ENCODE data around the gene TGM6. TPM values are rescaled to one million over a fixed set of nuclear protein-coding genes. Genes with fewer than 3 reads are reported as not detected.

The TGM6 gene
- total and polyA plus RNA-seq, 2 experiments from 2014 or later: not detected

DNA sequence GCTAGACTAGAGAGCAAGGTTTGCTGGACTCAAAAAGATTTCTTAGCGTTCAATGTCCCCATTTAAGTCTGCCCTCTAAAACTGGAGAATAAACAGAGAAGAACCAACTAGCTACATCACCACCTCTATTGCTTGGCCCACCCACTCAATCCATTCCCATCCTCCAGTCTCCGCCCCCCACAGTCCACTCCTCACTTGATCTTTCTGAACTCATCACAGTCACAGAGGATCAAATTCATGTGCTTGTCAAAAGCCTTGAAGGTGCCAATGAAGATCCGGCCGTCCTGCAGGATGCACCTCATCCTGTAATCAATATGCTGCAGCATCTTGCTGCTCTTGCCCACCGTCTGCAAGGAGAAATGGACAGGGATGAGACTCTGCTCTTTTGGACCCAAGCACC lies 86.7 kb downstream of the TGM6 start:
- Histone ChIP-seq H3K4me1 (ENCODE audit: insufficient read depth) (peaks cover 5% of the 10 kb centered on the region), H3K4me2 (no peak overlapping the region), H3K36me3 (replicated peaks; ENCODE audit: insufficient read depth, low read depth) (no peaks in the 10 kb centered on the region), H2AFZ (no peak overlapping the region), H3K4me3 (no peak overlapping the region), H3K9me2 (replicated peaks; ENCODE audit: insufficient read depth) (no peaks in the 10 kb centered on the region), H3K27me3 (no peaks in the 10 kb centered on the region), H4K20me1 (ENCODE audit: insufficient read depth, poor library complexity, severe bottlenecking) (peaks cover 41% of the 10 kb centered on the region), H3K9me3 (ENCODE audit: low read depth) (no peaks in the 10 kb centered on the region), H3K79me2 (peaks cover 50% of the 10 kb centered on the region), H3K27ac (no peak overlapping the region)
- DNase-seq (ENCODE audit: low spot score): no peak
- 95% methylated on average over 5 of the region's 5 CpGs for WGBS (ENCODE audit: low lambda C conversion rate, missing lambda C conversion rate)
- TF ChIP-seq EZH2 (IDR thresholded peaks at IDR 0.05; ENCODE audit: borderline replicate concordance) (no peak), EZH2phosphoT487 (IDR thresholded peaks at IDR 0.05; ENCODE audit: low read depth, severe bottlenecking, unreplicated experiment) (no peak)
- TF ChIP-seq, protein P1, sequence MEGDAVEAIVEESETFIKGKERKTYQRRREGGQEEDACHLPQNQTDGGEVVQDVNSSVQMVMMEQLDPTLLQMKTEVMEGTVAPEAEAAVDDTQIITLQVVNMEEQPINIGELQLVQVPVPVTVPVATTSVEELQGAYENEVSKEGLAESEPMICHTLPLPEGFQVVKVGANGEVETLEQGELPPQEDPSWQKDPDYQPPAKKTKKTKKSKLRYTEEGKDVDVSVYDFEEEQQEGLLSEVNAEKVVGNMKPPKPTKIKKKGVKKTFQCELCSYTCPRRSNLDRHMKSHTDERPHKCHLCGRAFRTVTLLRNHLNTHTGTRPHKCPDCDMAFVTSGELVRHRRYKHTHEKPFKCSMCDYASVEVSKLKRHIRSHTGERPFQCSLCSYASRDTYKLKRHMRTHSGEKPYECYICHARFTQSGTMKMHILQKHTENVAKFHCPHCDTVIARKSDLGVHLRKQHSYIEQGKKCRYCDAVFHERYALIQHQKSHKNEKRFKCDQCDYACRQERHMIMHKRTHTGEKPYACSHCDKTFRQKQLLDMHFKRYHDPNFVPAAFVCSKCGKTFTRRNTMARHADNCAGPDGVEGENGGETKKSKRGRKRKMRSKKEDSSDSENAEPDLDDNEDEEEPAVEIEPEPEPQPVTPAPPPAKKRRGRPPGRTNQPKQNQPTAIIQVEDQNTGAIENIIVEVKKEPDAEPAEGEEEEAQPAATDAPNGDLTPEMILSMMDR (IDR thresholded peaks at IDR 0.05; ENCODE audit: poor library complexity): no peak

DNA sequence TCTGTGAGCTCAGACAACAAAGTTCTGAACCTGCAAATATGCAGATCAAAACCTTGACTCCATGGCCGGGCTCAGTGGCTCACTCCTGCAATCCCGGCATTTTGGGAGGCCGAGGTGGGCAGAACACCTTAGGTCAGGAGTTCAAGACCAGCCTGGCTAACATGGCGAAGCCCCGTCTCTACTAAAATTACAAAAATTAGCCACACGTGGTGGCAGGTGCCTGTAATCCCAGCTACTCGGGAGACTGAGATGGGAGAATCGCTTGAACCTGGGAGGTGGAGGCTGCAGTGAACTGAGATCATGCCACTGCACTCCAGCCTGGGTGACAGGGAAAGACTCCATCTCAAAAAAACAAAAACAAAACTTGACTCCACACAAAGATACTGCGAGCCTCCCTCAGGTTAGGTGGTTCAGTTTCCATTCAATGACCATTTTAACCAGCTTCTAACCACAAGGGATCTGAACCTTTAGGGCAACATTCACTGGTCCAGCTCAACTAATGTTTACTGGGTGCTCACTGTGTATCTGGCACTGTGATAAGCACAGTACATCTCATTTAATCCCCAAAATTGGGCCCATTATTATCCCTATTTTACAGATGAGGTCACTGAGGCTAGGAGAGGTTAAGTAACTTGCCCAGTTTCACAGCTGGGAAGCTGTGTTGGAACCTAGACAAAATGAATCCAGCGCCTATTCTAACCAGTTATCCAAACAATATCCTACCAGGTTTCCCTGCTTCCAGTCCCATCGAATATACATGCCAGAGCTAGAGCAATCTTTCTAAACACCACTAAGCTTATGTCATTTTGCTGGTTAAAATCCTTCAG lies 88.1 kb downstream of the TGM6 start:
- Histone ChIP-seq H3K4me1 (ENCODE audit: insufficient read depth) (peaks cover 5% of the 10 kb centered on the region), H3K9me3 (ENCODE audit: low read depth) (no peaks in the 10 kb centered on the region), H3K27me3 (no peaks in the 10 kb centered on the region), H4K20me1 (ENCODE audit: insufficient read depth, poor library complexity, severe bottlenecking) (peaks cover 38% of the 10 kb centered on the region), H3K4me3 (no peak overlapping the region), H2AFZ (no peak overlapping the region), H3K27ac (no peak overlapping the region), H3K4me2 (peak overlapping the region; percentile 86), H3K79me2 (peaks cover 50% of the 10 kb centered on the region), H3K9me2 (replicated peaks; ENCODE audit: insufficient read depth) (no peaks in the 10 kb centered on the region), H3K36me3 (replicated peaks; ENCODE audit: insufficient read depth, low read depth) (no peaks in the 10 kb centered on the region)
- 85% methylated on average over 11 of the region's 11 CpGs for WGBS (ENCODE audit: low lambda C conversion rate, missing lambda C conversion rate)
- no peak for DNase-seq (ENCODE audit: low spot score)
- TF ChIP-seq, protein P1 (IDR thresholded peaks at IDR 0.05; ENCODE audit: poor library complexity): no peak
- no peak for TF ChIP-seq EZH2 (IDR thresholded peaks at IDR 0.05; ENCODE audit: borderline replicate concordance)
- TF ChIP-seq EZH2phosphoT487 (IDR thresholded peaks at IDR 0.05; ENCODE audit: low read depth, severe bottlenecking, unreplicated experiment): no peak

DNA sequence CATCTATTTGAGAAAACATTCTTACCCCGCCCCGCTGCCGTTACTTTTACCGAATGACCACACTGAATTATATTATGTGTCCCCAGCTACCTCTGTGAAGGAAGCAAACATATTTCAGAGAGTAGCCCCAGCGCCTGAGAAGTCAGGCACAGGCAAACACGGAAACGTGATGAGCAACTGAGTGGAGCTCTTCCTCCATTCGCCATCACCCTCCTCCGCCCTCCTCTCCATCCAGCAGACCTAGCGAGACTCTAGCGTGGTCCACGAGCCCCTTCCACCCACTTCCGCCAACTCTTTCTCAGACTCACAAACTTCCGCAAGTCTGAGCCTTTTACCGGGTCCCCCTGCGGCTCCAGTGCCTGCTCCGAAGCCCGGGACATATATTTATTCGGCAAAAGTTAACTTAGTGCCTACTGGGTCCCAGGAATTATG lies 89.3 kb downstream of the TGM6 start:
- no peaks in the 10 kb centered on the region for H3K9me2 ChIP-seq (replicated peaks; ENCODE audit: insufficient read depth)
- H2AFZ ChIP-seq: peak overlapping the region; percentile 66
- peaks cover 5% of the 10 kb centered on the region for H3K4me1 ChIP-seq (ENCODE audit: insufficient read depth)
- H3K4me3 ChIP-seq: peak overlapping the region; percentile 62
- H3K36me3 ChIP-seq (replicated peaks; ENCODE audit: insufficient read depth, low read depth): no peaks in the 10 kb centered on the region
- no peaks in the 10 kb centered on the region for H3K9me3 ChIP-seq (ENCODE audit: low read depth)
- H3K79me2 ChIP-seq: peaks cover 50% of the 10 kb centered on the region
- peak overlapping the region; percentile 96 for H3K27ac ChIP-seq
- H3K4me2 ChIP-seq: peak overlapping the region; percentile 86
- peak; percentile 54 for DNase-seq (ENCODE audit: low spot score)
- 2% methylated on average over 19 of the region's 19 CpGs for WGBS (ENCODE audit: low lambda C conversion rate, missing lambda C conversion rate)
- no peaks in the 10 kb centered on the region for H3K27me3 ChIP-seq
- TF ChIP-seq, protein P1 (IDR thresholded peaks at IDR 0.05; ENCODE audit: poor library complexity): no peak
- TF ChIP-seq EZH2 (IDR thresholded peaks at IDR 0.05; ENCODE audit: borderline replicate concordance) (no peak), EZH2phosphoT487 (IDR thresholded peaks at IDR 0.05; ENCODE audit: low read depth, severe bottlenecking, unreplicated experiment) (no peak)
- peaks cover 35% of the 10 kb centered on the region for H4K20me1 ChIP-seq (ENCODE audit: insufficient read depth, poor library complexity, severe bottlenecking)
